Stimulated activated CD8-positive, alpha-beta memory T cell treated with anti-CD3 and anti-CD28 coated beads, Interleukin-4, amount 100 ng/mL, for 1 hour (primary cell): ENCODE data around the gene SDHA.
A peak's percentile ranks its signal among the peaks of the same experiment; 100 is the strongest.

Experiments
- DNase-seq, 2 donors: peaks; one replicate each; pipeline ENCODE4 v3.0.0-alpha.2; 2020; ENCODE audit warnings: low read depth in 2 of 2, low spot score in 1 of 2

SDHA gene

DNA sequence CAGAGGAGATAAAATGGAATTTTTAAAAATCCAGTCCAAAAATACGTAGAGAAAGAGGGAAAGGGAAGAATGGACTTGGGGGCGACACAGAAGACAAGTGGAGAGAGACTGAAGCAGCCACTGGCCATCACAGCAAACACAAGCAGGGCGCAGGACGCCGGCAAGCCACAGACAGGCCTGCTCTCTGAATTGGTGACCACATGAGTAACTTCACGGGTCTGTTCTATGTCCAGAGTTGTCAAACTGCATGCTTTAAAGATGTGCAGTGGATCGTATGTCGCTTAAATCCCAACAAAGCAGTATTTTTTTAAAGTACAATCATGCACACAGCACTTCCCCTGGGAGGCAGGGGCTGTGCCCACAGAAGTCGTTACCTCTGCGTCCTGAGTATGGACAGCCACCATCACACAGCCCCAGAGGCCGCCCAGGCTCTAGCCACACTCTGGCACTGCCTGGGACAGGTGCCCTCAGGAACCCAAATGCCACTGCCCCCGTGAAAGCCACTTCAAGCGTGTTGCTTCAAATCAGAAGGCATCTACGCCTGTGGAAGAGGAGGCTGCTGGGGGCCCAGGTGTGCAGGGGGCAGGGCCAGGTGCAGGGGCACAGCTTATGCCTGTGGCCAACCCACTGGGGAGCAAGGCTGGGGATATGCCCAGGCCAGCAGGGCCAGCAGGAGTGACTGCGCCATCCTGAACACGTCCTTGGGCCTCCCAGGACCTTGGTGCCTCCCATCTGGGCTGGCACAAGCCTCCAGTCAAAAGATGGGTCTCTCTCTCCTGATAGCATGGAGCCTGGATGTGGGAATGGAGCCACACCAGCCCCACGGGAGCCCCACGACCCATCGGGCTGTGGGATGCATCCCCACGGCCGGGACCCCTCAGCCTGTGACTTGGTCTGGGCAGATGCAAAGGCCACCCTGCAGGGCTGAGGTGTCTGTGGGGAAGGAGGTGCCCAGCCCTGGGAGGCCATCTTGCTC is 32.7 kb upstream of the SDHA start:
- DNase-seq, result no peak

DNA sequence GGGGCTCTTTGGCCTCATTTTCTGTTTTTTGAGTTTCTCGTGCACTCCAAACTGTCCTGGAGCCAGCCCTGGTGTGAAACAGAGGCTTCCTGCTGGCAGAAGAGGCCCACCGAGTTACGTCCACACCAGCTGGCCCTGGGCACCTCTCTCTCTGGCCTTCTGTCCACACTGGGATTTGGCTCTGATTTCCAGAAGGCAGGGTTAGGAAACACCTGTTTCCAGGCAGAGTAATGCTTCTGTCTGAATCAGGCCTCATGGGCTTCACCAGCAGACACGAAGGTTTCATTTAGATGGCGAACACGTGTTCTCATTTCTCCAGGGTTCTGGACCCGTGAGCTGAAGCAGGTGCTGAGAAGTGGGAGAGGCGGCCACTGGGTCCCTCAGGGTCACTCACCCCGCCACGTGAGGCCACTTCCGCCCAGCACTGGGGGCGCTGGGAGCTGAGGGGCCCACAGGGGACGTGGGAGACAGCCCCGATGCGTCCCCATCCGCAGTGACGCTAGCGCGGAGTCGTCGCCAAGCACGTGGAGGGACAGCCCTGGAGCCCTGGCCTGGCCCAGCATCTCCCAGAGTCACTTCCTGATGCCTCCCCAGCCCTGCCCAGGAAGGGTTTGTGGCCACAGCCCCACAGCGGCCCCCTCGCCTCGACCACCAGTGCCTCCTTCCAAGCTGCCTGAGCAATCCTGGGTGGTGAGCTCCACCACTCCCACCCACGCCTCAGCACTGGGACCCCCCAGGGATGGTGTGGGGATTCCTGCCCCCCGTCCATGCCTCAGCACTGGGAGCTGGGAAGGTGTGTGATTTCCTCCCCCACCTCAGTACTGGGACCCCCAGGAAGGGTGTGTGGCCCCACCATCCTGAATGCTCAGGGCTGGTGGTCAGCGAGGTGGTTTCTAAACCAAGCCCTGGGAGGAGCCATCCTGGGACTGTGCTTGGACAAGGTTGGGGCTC is 31.8 kb upstream of the SDHA start:
- DNase-seq, result no peak

DNA sequence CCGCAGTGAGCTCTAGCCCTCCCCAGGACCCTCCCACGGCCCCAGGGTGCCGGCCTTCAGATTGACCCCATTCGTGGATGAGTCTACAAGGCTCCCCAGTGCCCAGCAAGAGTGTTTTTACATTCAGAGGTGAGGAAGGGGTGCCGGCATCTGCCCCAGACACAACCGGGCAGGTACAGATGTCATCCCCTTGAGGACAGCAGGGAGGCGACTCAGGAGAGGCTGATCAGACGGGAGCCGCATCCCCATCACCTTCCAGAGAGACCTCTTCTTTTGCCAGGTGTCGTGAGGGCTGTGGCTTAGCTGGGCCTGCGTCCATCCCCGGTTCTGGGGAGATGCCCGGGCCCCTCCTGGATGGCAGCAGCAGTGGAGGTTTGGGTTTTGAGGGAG is 31.1 kb upstream of the SDHA start:
- no peak for DNase-seq

DNA sequence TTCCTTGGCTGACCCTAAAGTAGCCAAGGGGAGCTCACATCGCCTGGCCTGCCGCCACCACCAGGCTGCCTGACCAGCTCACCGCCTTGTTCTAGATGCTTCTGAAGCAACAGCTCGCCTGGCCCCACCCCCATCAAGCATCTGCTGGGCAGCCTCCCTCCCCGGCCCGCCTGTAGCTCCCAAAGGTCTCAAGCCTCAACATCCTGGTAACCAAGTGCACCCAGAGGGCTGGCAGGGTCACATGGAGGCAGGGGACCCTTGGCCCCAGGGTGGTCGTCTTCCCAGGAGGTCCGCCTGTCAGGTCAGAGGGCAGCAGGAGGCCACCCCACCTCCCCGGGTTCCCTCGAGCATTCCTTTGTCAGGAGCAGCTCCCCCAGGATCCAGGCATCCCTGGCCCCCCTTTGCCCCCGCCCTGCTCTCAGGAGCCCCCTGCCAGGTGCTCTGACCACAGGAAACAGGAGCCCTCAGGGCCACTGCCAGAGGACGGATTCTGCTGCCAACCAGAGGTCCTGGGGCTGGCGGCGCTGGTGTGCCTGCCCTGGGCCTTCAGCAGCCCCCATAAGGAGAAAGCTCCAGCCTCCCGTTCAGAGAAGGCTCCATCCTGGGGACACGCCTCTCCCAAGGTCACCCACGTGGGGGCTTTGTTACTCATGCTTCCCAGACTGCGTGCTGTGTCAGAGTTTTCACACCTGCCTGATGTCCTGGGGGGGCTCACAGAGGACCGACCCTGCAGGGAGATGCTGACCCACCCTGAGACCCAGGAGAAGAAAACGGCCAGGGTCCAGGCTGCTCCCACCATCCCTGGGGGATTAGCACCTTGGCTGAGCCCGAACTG is 30.3 kb upstream of the SDHA start:
- no peak for DNase-seq

DNA sequence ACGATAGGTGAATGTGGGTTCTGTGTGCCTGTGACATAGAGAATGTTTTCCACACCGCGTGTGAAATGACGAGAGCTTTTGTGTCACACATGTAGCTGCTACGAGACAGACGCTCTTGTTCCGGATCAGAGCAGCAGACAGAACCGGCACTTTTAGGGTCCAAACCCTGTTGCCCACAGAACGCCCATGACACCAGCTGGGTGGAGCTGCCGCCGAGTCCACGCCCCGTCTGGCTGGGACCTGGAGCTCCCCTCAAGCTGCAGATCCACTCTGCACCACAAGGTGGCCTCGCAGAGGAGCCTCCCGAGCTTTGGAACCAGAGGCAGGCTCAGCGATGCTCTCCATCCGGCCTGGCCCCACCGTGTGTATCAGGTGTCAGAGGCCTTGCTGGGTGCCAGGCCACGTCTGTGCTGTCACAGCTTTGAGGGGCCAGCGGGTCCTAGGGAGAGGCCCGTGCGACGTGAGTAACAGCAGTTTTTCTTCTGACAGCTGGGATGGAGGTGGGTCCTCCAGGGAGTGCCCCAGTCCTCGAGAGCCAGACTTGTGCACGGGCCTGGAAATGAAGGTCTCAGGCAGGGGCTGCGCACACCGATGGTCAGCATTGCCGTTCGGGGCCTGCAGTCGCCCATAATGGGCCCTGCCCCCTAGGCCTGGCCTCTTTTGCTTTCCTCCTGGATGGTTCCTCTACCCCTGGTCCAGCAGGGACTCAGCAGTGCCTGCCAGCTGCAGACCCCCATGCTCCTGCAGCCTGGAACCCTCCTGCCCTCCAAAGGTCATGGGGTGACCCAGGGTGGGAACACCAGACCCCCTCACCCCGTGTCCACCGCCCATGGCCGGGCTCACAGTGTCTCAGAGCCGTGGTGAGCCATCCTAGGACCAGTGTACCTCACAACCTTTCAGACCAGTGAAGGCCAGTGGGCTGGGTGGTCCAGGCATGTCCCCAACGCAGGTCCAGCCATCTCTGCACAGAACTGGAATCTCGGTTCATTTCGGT is 29.3 kb upstream of the SDHA start:
- DNase-seq, result peak; percentile 63 to 74

DNA sequence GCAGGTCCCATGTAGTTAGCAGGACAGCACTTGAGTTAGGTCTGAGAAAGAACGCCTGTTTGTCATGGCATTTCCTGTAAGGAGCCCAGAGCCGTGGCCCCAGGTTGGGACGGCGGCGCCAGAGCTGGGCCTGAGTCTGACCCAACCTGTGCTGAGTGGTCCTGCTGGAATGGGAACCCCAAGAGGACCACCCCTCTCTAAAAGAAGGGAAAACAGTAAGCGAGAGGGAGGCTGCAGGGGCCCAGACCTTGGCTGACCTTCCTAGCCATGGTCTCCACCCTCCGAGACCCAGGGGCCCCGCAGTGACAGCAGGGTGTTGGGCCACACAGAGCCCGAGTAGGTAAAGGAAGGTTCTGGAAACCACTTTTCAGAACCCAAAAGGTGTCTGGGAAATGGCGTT is 28.6 kb upstream of the SDHA start:
- no peak for DNase-seq

DNA sequence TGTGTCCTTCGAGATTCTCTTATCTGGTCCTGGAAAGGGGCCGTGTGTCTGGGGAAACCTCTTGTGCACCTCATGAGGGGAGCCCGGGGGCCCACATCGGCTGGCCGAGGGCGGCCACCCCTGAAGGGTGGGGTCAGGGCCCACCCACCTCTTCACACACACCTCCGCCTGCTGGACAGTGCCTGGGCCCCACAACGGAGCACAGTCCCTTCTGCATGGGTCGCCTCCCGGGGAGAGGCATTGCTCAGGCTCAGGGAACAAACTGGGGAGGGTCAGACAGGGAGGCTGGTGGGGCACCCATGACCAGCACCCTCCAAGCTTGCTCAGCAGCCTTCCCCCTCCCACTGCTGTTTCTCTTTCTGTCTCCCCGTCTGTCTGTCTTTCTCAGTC is 28.1 kb upstream of the SDHA start:
- DNase-seq, result no peak

DNA sequence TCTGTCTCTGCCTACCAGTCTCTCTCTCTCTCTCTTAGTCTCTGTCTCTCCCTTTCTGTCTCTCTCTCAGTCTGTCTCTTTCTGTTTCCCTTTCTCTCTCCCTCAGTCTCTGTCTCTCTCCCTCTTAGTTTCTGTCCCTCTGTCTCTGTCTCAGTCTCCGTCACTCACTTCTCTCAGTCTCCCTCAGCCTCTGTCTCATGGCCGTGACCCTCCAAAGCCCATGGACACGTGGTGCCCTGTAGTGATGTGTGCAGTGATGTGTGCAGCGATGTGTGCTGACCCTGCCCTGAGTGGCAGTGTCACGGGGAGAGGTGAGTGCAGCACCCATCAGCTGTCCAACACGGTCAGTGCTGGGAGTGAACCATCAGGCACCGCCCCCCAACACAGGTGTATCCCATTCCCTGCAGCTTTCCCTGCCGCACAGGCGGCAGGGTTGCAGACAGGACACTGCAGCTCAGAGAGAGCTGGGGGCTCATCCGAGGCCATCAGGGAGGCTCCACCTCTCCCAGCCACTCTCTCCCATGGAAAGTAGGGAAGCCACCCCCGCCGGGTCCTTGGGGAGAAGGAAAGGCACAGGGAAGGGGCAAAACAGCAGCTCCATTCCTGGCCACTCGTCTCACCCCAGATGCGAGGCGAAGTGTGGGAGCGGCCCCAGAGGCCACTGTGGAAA is 27.6 kb upstream of the SDHA start:
- DNase-seq, result no peak

DNA sequence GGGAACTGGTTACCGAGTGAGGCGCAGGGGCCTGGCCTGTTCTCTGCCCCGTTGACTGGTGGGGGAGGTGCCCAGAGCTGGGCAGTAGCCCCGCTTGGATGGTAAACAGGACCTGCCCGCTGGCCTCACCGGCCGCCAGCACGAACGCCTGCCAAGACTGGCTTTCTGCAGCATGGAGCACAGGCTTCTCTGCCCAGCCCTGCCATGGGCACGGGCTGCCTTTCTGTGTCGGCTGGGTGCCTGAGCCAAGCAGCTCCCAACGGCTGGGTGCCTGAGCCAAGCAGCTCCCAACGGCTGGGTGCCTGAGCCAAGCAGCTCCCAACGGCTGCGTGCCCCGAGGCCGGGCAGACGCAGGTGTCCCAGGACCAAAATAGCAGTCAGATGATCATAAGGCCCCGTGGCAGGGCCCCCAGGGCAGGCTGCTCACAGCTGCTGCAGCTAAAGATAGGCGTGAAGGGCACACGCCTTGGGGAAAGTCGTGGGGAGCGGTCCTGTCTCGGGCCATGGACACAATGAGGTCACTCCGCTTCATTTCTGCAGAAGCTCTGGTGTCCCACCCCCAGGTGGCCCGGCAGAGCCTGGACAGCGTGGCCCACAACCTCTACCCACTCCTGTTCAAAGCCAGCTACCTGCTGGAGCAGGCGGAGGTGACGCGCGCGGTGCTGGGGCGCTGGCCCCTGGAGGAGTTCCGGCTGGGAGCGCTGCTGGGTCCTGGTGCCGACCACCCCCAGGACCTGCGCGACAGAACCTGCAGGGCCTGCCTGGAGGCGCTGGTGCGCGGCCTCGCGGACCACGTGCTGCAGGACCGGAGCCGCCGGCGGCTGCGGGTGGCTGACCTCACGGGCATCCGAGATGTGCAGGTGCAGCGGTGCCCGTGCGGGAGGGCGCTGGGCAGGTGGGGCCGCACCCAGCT is 26.8 kb upstream of the SDHA start, which contains the start of gene LRRC14B:
TSS of gene LRRC14B (plus strand) at position 460 of the 913 bp plus-strand sequence. CDS start at position 504, 44 bp downstream.
- no peak for DNase-seq

DNA sequence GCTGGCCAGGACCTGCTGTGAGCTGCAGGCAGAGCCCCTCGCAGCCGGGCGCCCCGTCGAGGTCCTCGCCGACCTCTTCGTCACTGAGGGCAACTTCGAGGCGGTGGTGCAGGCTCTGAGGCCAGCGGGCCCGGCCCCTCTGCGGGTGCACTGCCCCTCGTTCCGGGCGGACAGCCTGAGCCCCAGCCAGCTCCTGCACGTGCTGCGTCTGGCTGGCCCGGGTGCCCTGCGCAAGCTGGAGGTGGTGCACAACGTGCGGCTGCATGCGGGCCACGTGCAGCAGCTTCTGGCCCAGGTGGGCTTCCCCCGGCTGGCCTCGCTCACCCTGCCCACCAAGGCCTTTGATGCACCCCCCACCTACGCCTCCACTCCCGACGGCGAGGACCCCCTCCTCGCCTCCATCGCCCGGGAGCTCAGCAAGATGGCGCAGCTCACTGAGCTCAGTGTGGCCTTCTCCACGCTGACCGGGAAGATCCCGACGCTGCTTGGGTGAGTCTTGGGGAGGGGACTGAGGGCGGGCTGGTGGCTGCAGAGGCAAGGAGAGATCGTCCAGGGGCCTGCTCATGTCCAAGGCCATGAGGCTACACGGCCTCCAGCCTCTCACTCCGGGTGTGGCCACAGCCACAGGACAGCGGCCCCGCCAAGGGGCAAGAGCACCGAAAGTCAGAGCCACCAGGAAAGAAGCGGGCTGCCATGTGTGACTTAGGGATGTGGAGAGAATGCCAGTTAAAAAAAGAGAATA is 26.0 kb upstream of the SDHA start:
- no peak for DNase-seq

DNA sequence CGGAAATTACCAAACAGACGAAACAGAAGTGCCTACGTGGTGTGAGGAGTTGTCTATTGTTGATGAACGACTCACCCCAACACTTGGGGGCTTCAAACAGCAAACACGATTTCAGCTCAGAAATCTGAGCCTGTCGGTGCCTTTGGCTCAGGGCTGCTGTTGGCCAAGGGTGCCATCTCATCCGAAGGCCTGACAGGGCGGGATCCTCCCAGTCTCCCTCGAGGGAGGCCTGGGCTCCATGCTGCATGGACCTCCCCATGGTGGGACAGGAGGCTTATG is 25.5 kb upstream of the SDHA start:
- DNase-seq, result no peak

DNA sequence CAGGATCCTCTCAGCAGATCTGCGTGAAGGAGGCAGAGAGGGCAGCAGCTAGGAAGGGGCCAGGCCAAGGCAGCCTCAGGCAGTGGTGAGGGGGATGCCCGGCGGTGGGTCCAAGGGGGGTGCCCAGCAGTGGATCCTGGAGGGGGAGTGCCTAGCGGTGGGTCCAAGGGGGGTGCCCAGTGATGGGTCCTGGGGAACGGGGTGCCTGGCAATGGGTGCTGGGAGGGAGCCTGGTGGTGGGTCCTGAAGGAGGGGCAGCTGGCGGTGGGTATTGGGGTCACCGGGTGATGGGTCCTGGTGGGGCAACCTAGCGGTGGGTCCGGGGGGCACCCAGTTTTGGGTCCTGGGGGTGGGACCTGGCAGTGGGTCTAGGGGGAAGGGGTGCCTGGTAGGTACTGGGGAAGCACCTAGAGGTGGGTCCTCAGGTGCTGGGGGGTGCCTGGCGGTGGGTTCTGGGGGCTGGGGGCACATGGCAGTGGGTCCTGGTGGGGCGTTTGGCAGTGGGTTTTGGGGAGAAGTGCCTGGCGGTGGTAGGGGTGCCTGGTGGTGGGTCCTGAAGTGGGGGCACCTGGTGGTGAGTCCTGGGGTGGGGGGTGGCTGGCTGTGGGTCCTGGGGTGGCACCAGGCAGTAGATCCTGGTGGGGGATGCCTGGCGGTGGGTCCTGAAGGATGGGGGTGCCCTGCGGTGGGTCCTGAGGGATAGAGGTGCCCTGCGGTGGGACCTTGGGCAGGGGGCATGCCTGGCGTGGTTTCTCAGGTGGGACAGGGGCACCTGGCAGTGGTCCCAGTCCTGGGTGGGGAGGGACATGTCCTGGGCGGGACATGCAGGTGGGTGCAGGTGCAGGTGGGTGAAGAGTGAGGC is 24.9 kb upstream of the SDHA start:
- no peak for DNase-seq

DNA sequence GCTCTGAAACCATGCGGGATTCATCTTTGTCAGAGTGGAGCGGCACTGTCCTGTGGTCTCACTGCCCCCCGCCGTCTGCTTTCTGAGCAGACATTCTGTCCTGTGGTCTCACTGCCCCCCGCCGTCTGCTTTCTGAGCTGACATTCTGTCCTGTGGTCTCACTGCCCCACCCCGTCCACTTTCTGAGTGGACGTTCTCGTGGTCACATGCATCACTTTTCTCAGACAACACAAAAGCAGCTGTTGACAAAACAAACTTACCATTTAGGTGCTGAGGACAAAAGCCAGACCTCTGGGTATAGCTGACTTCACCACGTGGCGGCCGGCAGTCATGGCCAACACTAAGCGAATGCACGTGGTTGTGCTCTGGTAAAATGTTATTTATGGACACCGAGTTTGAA is 24.0 kb upstream of the SDHA start:
- no peak for DNase-seq

DNA sequence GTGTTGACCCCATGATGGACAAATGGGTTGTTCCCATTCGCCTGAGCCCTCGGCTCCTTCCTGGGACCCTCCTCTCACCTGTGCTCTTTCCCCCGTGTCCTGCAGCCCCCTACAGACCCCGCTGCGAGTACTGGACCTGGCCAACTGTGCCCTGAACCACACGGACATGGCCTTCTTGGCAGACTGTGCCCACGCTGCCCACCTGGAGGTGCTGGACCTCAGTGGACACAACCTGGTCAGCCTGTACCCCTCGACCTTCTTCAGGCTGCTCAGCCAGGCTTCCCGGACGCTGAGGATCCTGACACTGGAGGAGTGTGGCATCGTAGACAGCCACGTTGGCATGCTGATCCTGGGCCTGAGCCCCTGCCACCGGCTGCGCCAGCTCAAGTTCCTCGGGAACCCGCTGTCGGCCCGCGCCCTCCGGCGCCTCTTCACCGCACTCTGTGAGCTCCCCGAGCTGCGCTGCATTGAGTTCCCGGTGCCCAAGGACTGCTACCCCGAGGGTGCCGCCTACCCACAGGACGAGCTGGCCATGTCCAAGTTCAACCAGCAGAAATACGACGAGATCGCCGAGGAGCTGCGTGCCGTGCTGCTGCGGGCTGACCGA is 23.4 kb upstream of the SDHA start:
- no peak for DNase-seq

DNA sequence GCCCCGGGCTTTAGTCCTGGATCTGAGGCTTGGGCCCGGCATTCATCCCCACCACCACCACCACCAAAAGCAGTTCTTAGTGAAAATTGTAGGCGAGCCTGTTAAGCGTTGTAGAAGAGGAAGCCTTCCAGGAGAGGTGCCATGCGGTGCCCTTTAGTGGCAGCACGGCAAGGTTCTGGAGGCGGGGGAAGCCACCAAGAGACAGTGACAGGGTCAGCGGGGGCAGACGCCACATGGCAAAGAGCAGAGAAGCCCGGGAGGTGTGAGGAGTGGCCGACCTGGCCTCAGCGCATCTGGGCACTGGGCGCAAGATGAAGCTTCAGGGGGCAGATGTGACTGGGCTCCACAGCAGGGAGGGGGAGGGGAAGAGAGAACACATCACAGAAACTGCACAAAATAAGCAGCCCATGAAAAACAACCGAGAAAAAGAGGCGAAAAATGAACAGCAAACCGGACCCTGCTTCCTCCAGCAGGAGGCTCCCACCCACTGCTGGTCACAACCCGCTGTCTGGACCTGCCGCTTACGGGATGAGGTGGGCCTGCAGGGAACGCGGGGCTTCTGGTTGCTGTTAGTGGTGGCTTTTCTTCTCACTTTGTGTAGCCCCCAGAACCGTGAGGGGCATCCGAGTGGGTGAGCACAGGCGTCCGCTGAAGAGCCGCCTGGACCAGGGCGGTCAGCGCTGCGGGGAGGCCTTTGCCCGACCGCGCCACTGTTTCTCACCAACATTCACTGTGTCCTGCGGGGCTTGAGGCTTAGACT is 22.5 kb upstream of the SDHA start:
- DNase-seq, result no peak

DNA sequence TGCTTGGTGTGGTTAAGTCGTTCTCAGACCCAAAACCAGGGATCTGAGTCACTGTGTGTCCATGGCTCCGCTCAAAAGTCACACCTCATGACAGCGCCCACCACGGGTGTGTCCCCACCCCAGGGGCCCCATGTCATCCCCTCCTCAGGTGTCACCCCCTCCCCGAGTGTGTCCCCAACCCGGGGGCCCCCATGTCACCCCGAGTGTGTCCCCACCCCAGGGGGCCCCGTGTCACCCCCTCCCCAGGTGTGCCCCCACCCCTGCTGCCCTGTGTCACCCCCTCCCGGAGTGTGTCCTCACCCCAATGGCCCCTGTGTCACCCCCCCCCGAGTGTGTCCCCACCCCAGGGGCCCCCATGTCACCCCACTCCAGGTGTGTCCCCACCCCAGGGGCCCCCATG is 21.8 kb upstream of the SDHA start:
- DNase-seq, result no peak
